ENCODE data around the gene ARHGAP8.

DNA sequence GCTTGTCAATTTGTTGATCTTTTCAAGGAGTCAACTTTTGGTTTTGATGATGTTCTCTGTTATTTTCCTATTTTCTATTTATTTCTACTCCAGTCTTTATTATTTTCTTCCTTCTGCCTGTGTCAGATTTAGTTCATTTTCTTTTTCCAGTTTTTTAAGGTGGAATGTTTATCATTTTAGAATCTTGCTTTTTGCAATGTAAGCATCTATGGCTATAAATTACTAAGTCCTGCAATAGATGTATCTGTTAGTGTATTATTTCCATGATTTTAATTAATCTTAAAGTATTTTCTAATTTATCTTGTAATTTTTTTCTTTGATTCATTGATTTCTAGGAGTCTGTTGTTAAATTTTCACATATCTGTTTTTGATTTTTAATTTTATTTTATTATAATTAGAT, 81.7 kb downstream of the ARHGAP8 start:
- TF ChIP-seq, protein P1, sequence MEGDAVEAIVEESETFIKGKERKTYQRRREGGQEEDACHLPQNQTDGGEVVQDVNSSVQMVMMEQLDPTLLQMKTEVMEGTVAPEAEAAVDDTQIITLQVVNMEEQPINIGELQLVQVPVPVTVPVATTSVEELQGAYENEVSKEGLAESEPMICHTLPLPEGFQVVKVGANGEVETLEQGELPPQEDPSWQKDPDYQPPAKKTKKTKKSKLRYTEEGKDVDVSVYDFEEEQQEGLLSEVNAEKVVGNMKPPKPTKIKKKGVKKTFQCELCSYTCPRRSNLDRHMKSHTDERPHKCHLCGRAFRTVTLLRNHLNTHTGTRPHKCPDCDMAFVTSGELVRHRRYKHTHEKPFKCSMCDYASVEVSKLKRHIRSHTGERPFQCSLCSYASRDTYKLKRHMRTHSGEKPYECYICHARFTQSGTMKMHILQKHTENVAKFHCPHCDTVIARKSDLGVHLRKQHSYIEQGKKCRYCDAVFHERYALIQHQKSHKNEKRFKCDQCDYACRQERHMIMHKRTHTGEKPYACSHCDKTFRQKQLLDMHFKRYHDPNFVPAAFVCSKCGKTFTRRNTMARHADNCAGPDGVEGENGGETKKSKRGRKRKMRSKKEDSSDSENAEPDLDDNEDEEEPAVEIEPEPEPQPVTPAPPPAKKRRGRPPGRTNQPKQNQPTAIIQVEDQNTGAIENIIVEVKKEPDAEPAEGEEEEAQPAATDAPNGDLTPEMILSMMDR (IDR thresholded peaks at IDR 0.05): no peak
- no peak for TF ChIP-seq POLR2A (IDR thresholded peaks at IDR 0.05)
